HG03039 (cell line): ENCODE results near the gene ABLIM3.

Experiments
- ATAC-seq: cut with Tn5 transposase; IDR thresholded peaks from one replicate; pipeline ENCODE4 v1.9.1; 2021; ENCODE audit warnings: mild to moderate bottlenecking, moderate library complexity; ENCODE audit not compliant: unreplicated experiment

ABLIM3 gene

DNA sequence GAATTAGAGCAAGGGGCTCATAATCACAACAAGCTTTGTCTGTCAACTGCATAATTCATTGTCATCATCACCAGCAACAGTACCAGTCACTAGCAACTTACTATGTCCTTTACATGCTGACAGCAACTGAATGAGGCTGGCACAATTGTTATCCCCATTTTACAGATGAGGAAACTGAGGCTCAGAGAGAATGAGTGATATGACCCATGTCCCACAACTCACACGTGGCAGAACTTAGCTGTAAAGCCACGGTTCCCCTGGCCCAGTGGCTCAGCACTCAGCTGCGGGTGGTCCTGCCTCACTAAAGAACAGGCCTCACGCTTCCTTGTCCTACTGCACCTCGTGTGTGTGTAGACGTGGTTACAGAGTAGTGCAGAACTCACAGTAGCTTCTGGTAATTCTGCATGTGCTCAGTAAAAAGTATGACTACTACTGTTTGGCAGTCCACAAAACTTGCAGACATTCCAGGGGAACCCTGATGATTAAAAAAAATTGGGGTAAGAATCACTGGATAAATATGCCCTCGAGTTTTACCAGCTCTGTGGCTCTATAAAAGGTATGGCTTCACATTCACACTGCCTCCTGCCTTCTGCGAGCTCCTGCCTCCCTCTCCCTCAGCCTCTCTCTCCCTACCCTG lies 160.6 kb downstream of the ABLIM3 start:
- no peak for ATAC-seq

DNA sequence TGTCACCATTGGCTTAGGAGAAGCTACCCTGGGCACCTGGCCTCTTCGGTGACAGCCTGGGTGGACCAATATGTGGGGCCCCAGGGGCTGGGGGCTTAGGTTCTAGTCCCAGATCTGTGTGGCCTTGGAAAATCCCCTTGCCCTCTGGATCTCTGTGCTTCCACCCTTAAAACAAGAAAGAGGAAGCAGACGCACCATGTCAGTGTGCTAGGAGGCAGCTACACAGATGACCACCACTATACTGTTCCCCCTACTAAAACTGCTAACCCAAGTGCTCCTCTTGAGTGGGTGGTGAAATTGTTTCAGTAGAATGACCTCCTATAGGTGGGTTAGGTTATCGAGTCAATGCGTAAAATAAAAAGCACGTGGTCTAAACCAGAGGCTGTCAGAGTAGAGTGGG lies 161.3 kb downstream of the ABLIM3 start:
- no peak for ATAC-seq

DNA sequence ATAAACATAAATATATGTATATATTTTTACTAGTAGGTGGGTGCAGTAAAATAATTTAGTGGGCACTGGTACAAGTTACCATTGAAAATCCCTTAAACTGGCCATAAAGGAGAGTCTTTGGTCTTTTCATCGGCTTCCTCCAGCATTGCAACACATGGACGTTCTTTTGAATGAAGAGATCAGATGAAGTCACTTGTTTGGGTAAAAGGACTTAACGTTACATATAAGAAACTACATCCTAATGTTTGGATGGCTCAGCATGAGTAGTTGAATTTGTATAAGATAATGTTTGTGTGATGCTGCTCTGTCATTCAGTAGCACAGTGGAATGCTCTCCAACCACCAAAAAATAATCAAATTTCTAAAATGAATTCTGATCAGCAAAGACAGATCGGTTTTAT lies 161.9 kb downstream of the ABLIM3 start:
- no peak for ATAC-seq

DNA sequence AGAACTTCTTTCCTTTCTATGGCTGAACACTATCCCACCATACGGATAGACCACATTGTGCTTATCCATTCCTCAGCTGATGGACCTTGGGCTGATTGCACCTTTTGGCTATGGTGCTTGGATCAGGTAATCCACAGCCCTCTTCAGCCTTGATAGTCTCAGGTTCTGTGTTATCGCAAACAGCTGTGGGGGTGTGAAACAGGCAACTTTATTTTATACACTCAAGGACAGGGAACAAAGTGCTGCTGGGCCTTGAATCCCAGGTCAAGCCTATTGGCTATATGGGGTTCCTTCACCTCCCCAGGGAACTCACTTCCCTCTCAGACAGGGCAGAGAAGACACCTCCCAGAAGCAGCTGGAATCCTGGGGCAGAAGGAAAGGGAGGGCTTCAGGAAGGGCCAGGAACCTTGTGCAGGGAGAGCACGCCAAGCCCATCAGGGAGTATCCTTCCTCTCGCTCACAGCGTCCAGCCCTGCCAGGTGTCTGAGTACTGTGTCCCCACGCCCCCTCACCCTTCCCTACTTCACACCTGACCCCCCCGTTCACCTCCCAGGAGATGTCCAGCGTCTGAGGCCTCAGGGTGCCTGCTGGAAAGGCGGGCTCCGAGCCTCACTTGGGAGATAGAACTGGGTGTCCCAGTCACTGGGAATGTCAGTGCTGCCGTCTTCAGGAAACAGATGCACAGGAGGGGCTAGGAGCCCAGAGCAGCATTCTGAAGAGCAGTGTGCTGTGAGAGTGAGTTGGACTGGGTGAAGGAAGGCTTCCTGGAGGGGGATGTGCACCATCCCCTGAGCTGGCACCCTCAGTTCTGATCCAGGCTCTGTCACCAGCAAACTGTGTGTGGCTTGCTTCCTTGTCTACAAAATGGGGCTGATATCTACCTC lies 163.1 kb downstream of the ABLIM3 start:
- no peak for ATAC-seq

DNA sequence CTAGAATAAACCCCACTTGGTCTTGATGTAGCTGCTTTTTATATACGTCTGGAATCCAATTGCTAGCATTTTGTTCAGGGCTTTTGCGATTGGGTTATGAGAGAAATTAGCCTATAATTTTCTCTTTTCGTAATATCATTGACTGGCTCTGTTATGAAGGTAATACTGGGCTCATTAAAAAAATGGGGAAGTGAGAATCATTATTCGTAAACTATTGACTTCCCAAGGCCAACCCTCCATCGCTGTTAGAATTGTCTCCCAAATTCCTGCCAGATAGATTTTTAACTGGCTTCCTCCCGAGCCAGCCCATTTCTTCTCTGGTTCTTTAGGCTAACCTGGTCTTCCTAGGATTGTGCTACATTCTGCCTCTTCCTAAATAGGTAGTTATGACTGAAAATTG lies 168.1 kb downstream of the ABLIM3 start:
- ATAC-seq, result no peak
